GM13976 (cell line): ENCODE measurements around the gene CIDEC.
A peak's percentile ranks its signal among the peaks of the same experiment; 100 is the strongest.

Experiments used
- DNase-seq: peaks from one replicate; pipeline ENCODE4 v3.0.0; 2012; ENCODE audit warnings: low spot score
- CTCF ChIP-seq: IDR thresholded peaks from 2 replicates; pipeline ENCODE4 v1.5.1; 2012; ENCODE audit warnings: borderline replicate concordance, mild to moderate bottlenecking; ENCODE audit not compliant: insufficient read depth; ENCODE audit errors: extremely low read depth, missing control alignments, control extremely low read depth
- in situ Hi-C: fragments of 300-500 bp; cut with MboI; formaldehyde crosslinking; loops from one replicate; pipeline ENCODE4 v1.12.0; 2022; ENCODE audit warnings: low sequenced_read_pairs, mixed read lengths, inconsistent platforms; ENCODE audit not compliant: unreplicated experiment

CIDEC gene

DNA sequence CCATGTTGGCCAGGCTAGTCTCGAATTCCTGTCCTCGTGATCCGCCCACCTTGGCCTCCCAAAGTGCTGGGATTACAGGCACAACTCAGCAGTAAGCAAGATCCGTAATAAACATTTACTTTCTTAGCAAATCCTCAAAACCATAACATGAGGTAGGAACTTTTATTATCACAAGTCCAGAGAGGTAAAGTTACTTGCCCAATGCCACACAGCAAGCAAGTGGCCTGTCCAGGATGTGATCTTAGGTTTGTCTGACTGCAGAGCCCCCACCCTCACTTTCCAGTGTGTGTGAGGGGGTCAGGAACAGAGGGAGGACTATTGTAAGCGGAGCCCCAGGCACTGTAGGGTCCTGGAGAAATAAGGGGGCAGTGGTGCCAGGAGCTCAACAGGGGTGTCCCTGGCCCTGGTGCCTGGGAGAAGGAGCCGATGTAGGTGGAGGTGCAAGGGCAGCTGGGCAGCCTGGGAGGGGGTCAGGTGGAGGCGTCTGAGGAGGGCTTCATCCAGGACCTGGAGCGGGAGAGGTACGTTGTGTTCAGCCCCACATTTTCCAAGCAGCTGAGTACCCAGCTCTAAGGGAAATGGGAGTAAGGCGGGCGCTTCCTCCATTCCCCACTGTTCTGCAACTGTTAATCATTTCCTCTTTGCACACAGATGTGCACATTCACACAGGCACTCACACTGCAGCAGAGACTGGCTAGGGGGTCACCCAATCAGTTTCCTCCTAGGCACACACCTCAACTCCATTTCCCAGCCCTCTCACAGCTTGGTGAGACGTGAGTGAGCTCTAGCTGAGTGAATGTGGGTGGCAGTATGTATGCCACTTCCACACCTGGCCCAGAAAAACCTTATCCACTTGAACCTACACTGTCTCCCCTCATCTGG, 42.1 kb downstream of the CIDEC start:
- no peak for DNase-seq

DNA sequence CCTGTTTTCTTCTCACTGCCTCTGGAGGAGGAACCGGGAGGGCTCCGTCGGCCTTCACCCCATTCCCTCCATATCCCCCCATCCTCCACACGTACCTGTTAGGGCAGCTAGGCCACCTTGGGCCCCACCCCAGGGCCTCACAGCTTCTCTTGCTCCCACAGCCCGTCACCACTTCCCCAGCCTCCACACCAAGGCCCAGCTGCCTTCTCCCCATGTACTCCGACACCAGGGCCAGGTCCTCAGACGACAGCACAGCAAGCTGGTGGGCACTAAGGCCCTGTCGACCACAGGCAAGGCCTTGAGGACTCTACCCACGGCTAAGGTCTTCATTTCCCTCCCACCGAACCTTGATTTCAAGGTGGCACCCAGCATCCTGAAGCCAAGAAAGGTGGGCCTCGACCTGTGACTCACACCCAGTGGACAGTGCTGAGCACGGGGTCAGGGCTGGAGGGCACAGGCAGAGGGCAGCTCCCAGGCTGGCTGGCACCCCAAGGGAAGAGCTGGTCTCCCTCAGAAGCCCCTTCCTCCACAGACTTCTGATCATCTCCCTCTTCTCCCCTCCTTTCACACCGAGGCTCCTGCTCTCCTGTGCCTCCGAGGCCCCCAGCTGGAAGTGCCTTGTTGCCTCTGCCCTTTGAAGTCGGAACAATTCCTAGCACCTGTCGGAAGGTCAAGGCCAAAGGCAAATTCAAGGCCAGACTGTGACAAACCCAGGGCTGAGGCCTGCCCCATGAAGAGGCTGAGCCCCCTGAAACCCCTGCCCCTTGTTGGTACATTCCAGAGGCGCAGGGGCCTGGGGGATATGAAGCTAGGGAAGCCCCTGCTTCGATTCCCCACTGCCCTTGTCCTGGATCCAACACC, 45.3 kb downstream of the CIDEC start:
- no peak for DNase-seq
- in situ Hi-C loops: no loop called here
- TF ChIP-seq CTCF: no peak

More for the DNA sequence above, 42.1 kb downstream of the CIDEC start:
- TF ChIP-seq CTCF: no peak
- in situ Hi-C loops: no loop called here

GRCh38 chr3:9833078-9833477, 47.0 kb downstream of the CIDEC start:
- no peak for DNase-seq
- no peak for TF ChIP-seq CTCF
- in situ Hi-C loops: no loop called here

GRCh38 chr3:9831253-9831652, 48.8 kb downstream of the CIDEC start:
- in situ Hi-C loops: no loop called here
- TF ChIP-seq CTCF: no peak
- DNase-seq: no peak

DNA sequence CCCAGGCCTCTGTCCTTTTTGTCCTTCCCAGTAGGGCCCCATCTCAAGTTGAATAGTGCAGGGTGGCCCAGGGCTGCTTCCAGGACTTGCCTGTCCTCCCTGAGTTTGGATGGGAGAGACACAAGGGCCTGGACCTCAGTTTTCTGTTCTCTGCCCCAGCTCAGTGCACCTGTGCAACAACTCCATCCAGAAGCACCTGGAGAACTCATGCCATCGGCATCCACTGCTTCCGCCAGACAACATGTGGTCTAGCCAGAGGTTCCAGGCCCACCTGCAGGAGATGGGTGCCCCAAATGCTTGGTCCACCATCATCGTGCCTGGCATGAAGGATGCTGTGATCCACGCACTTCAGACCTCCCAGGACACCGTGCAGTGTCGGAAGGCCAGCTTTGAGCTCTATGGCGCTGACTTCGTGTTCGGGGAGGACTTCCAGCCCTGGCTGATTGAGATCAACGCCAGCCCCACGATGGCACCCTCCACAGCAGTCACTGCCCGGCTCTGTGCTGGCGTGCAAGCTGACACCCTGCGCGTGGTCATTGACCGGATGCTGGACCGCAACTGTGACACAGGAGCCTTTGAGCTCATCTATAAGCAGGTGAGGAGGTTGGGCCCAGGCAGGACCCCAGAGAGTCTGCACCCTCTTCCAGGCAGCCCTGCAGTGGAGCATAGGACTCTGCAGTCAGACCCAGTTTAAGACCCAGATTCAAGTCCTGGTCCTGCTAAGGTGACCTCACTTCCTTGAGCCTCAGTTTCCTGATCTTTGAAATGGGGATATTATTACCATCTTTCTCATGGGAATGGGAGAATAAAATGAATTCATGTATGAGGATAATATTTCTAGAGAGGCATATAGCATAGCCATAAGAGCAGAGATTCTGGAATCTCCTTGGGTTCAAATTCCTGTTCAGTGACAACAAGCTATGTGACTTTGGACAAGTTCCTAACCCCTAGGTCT, 51.0 kb downstream of the CIDEC start:
- no peak for TF ChIP-seq CTCF
- in situ Hi-C loops: no loop called here
- no peak for DNase-seq

DNA sequence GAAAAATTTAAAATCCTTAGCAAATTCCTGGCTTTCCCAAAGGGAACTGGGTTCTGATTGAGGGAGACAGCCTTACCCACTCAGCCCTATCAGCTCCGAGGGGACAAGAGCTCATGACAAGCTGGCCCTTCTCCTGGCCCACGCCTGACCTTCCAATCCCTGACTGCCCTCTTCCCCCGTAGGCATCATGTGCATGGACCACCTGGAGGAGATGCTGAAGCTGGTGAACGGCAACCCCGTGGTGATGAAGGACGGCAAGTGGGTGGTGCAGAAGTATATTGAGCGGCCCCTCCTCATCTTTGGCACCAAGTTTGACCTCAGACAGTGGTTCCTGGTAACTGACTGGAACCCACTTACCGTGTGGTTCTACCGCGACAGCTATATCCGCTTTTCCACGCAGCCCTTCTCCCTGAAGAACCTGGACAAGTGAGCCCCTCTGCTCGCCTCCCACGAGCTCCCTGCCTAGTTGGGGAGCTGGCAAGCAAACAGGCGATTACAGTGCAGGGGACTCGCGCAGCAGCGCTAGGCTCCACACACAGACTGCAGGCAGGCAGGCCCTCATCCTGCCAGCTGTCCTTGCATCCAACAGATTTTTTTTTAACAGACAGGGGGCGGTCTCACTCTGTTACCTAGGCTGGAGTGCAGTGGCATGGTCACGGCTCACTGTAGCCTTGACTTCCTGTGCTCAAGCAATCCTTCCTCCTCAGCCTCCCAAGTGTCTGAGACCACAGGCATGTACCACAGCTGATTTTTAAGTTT, 53.1 kb downstream of the CIDEC start:
- DNase-seq: no peak
- in situ Hi-C loops: no loop called here
- TF ChIP-seq CTCF: peak; percentile 21
